HCT116 (cell line): ENCODE data around the gene KRTAP4-3. TPM values are rescaled to one million over a fixed set of nuclear protein-coding genes. Genes with fewer than 3 reads are reported as not detected.

ENCODE experiments used
- ATAC-seq: fragments of 200-7000 bp; cut with Tn5 transposase; 2 replicates; pipeline ENCODE4 v1.9.1; 2020; ENCODE audit warnings: mild to moderate bottlenecking, moderate library complexity
- BruUV-seq: library from RNA; stranded (reverse); fragments of 400-500 nt; replicated peaks from 2 replicates; lab custom pipeline; 2021; lab: Mats Ljungman, UMichigan
- CTCF ChIA-PET: fragments of 300-600 bp; sonication (Branson Sonifier 250); formaldehyde crosslinking; loops from one replicate; lab custom pipeline; 2021; ENCODE audit warnings: antibody characterized with exemption; lab: Charles Lee
- POLR2A ChIA-PET: fragments of 300-600, 350-600 bp; sonication (Branson Sonifier 250); formaldehyde crosslinking; loops from one replicate; lab custom pipeline; 2021; ENCODE audit warnings: antibody characterized with exemption; lab: Charles Lee
- RAD21 ChIA-PET, 2 experiments: fragments of 300-600 bp; sonication (Branson Sonifier 250); formaldehyde crosslinking; loops; one replicate each; lab custom pipeline; 2023; ENCODE audit warnings: low total read pairs in 2 of 2; ENCODE audit not compliant: uncharacterized antibody in 2 of 2, unreplicated experiment in 2 of 2, low non-redundant PET in 1 of 2; lab: Charles Lee
- DNase-seq: peaks from one replicate; pipeline ENCODE4 v3.0.0-alpha.2; 2010; ENCODE audit warnings: low read depth, low spot score
- H2AFZ ChIP-seq: fragments of 200-600 bp; shearing (Covaris generic), sonication (generic); 2 replicates; pipeline ENCODE4 v1.6.1; 2017; ENCODE audit warnings: low read depth, mixed run types, mixed read lengths, antibody characterized with exemption, low read length; ENCODE audit not compliant: poor library complexity, severe bottlenecking
- H3K27ac ChIP-seq: 2 replicates; pipeline ENCODE4 v1.5.1; 2012; ENCODE audit warnings: low read depth, low read length
- H3K27me3 ChIP-seq: fragments of 200-600 bp; sonication (generic); 2 replicates; pipeline ENCODE4 v1.6.1; 2016; ENCODE audit warnings: mixed run types, low read length, mixed read lengths; ENCODE audit not compliant: insufficient read depth
- H3K36me3 ChIP-seq, 2 experiments: fragments of 200-500 bp in 1 of 2; fragments of 200-600 bp in 1 of 2; sonication (Bioruptor generic) in 1 of 2; sonication (generic) in 1 of 2; 2 replicates each; pipeline versions ENCODE4 v1.5.1 to v1.6.1; 2014 to 2016; ENCODE audit warnings: low read length in 2 of 2, inconsistent platforms in 1 of 2, mixed read lengths in 1 of 2, mixed run types in 1 of 2; ENCODE audit not compliant: insufficient read depth in 2 of 2, control insufficient read depth in 1 of 2
- H3K4me1 ChIP-seq, 2 experiments: fragments of 200-600 bp in 1 of 2; sonication (generic) in 1 of 2; 2 replicates each; pipeline versions ENCODE4 v1.5.1 to v1.6.1; 2012 to 2017; ENCODE audit warnings: low read length in 2 of 2, inconsistent platforms in 1 of 2, mild to moderate bottlenecking in 1 of 2, mixed read lengths in 1 of 2, mixed run types in 1 of 2, moderate library complexity in 1 of 2; ENCODE audit not compliant: insufficient read depth in 2 of 2, control insufficient read depth in 1 of 2
- H3K4me2 ChIP-seq: fragments of 200-600 bp; sonication (generic); 2 replicates; pipeline ENCODE4 v1.6.1; 2017; ENCODE audit warnings: mixed run types, low read length, mixed read lengths
- H3K4me3 ChIP-seq, 2 experiments: fragments of 200-600 bp in 1 of 2; sonication (generic) in 1 of 2; replicated peaks in 1 of 2; 2 replicates each; pipeline ENCODE4 v1.5.1; 2011 to 2016; ENCODE audit warnings: low read length in 2 of 2, control low read depth in 1 of 2, low read depth in 1 of 2, mild to moderate bottlenecking in 1 of 2, mixed read lengths in 1 of 2, mixed run types in 1 of 2
- H3K79me2 ChIP-seq: fragments of 200-600 bp; sonication (generic); 2 replicates; pipeline ENCODE4 v1.6.1; 2017; ENCODE audit warnings: mild to moderate bottlenecking, mixed run types, low read length, moderate library complexity, mixed read lengths; ENCODE audit not compliant: insufficient read depth
- H3K9ac ChIP-seq: fragments of 200-600 bp; sonication (generic); 2 replicates; pipeline ENCODE4 v1.6.1; 2016; ENCODE audit warnings: low read length, mixed read lengths
- H3K9me2 ChIP-seq: fragments of 200-600 bp; sonication (generic), shearing (Covaris generic); 2 replicates; pipeline ENCODE4 v1.6.1; 2017; ENCODE audit warnings: mixed run types, mild to moderate bottlenecking, moderate library complexity; ENCODE audit not compliant: insufficient read depth
- H3K9me3 ChIP-seq, 2 experiments: fragments of 200-500 bp in 1 of 2; fragments of 200-600 bp in 1 of 2; sonication (Bioruptor generic) in 1 of 2; sonication (generic) in 1 of 2; 2 replicates each; pipeline ENCODE4 v1.6.1; 2014 to 2017; ENCODE audit warnings: low read length in 2 of 2, mixed read lengths in 2 of 2, inconsistent platforms in 1 of 2, low read depth in 1 of 2, mild to moderate bottlenecking in 1 of 2, mixed run types in 1 of 2, moderate library complexity in 1 of 2; ENCODE audit not compliant: control insufficient read depth in 1 of 2, insufficient read depth in 1 of 2
- H4K20me1 ChIP-seq: fragments of 200-600 bp; sonication (generic), shearing (Covaris generic); 2 replicates; pipeline ENCODE4 v1.6.1; 2017; ENCODE audit warnings: mixed run types, mild to moderate bottlenecking, moderate library complexity; ENCODE audit not compliant: insufficient read depth
- CEBPB ChIP-seq: IDR thresholded peaks from 2 replicates; pipeline ENCODE4 v1.6.1; 2012; ENCODE audit warnings: low read depth
- EGR1 ChIP-seq: IDR thresholded peaks from 2 replicates; pipeline ENCODE4 v1.6.1; 2012; ENCODE audit warnings: low read depth
- EZH2phosphoT487 ChIP-seq: fragments of 200-600 bp; IDR thresholded peaks from 2 replicates; pipeline ENCODE4 v1.6.1; 2018; ENCODE audit warnings: antibody characterized with exemption, borderline replicate concordance
- JUND ChIP-seq: IDR thresholded peaks from 2 replicates; pipeline ENCODE4 v1.6.1; 2012
- POLR2A ChIP-seq: IDR thresholded peaks from 2 replicates; pipeline ENCODE4 v1.7.0; 2011; ENCODE audit warnings: borderline replicate concordance; ENCODE audit not compliant: insufficient read depth, insufficient read length; ENCODE audit errors: extremely low read depth
- POLR2AphosphoS5 ChIP-seq: IDR thresholded peaks from 2 replicates; pipeline ENCODE4 v1.6.1; 2011; ENCODE audit warnings: mild to moderate bottlenecking, low read depth, low read length, moderate library complexity
- SP1 ChIP-seq: IDR thresholded peaks from 2 replicates; pipeline ENCODE4 v1.6.1; 2012; ENCODE audit warnings: low read depth
- ZFX ChIP-seq: fragments of 450-650 bp; IDR thresholded peaks from 2 replicates; pipeline ENCODE4 v1.6.1; 2017
- intact Hi-C: fragments of 100-400 bp; cut with micrococcal nuclease; formaldehyde crosslinking; loops from 2 replicates; pipeline ENCODE4 v1.10.0; 2022
- total RNA-seq: library from RNA; stranded (reverse); gene quantifications from one replicate; pipeline ENCODE4 v1.2.1, GENCODE V29; 2021; ENCODE audit not compliant: unreplicated experiment
- TF ChIP-seq, protein P1 (sequence below): IDR thresholded peaks from 2 replicates; pipeline ENCODE4 v1.6.1; 2012
- TF ChIP-seq, protein P2 (sequence below): IDR thresholded peaks from 2 replicates; pipeline ENCODE4 v1.6.1; 2012; ENCODE audit warnings: low read depth

KRTAP4-3 gene
- total RNA-seq, 1 experiment from 2014 or later: not detected

DNA sequence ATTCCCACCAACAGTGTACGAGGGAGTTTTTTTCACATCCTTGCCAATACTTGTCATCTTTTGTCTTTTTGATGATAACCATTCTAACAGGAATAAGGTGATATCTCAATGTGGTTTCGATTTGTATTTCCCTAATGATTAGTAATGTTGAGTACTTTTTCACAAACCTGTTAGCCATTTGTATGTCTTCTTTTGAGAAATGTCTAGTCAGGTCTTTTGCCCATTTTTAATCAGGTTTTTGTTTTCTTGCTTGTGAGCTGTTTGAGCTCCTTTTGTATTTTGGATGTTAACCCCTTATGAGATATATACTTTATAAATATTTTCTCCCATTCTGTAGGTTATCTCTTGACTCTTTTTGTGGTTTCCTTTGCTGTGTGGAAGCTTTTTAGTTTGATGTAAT lies 16.5 kb downstream of the KRTAP4-3 start:
- Histone ChIP-seq H3K79me2 (no peaks in the 10 kb centered on the region), H3K9me2 (no peaks in the 10 kb centered on the region), H4K20me1 (no peaks in the 10 kb centered on the region), H3K4me2 (no peak overlapping the region), H3K27me3 (no peaks in the 10 kb centered on the region), H3K4me1 (no peaks in the 10 kb centered on the region), H3K9ac (no peak overlapping the region), H3K9me3 (peaks cover 0 to 10% of the 10 kb centered on the region in 2 experiments; a peak in 1 of 4 replicates), H3K36me3 (no peaks in the 10 kb centered on the region), H3K27ac (no peak overlapping the region), H3K4me3 (no peak overlapping the region), H2AFZ (no peak overlapping the region)
- intact Hi-C loops: no loop called here
- RAD21 ChIA-PET: no interaction called here
- POLR2A ChIA-PET: no interaction called here
- DNase-seq: no peak
- BruUV-seq: no TSS peak
- TF ChIP-seq CEBPB (no peak), POLR2AphosphoS5 (no peak), ZFX (no peak), EZH2phosphoT487 (no peak), JUND (no peak), SP1 (no peak), EGR1 (no peak), POLR2A (no peak)
- TF ChIP-seq, protein P1, sequence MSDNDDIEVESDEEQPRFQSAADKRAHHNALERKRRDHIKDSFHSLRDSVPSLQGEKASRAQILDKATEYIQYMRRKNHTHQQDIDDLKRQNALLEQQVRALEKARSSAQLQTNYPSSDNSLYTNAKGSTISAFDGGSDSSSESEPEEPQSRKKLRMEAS: no peak
- CTCF ChIA-PET: no interaction called here
- no peak for ATAC-seq

DNA sequence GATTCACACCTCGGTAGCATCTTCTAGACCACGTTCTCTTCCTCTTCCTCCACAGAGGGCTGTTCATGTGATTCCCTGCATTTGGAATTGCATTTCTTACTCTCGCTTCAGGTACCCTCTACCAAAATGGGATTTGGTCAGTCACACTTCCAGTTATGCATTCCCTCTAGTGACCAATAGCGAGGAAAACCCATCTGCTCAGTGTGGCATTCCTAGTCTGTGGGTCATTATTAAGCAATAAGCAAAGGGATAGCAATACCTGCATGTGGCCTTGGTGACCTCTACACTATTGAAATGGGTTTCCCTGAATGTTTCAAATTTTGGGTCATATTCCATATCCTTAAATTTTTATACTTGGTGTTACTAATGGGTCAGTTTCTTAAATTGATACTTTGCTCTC lies 18.0 kb downstream of the KRTAP4-3 start:
- Histone ChIP-seq H3K4me2 (no peak overlapping the region), H3K79me2 (no peaks in the 10 kb centered on the region), H3K9ac (no peak overlapping the region), H3K9me2 (no peaks in the 10 kb centered on the region), H3K4me1 (no peaks in the 10 kb centered on the region), H3K27ac (no peak overlapping the region), H3K4me3 (no peak overlapping the region), H3K27me3 (no peaks in the 10 kb centered on the region), H3K36me3 (no peaks in the 10 kb centered on the region), H2AFZ (no peak overlapping the region), H4K20me1 (no peaks in the 10 kb centered on the region), H3K9me3 (peaks cover 0 to 10% of the 10 kb centered on the region in 2 experiments; a peak in 1 of 4 replicates)
- ATAC-seq: no peak
- TF ChIP-seq SP1: no peak
- TF ChIP-seq, protein P2, sequence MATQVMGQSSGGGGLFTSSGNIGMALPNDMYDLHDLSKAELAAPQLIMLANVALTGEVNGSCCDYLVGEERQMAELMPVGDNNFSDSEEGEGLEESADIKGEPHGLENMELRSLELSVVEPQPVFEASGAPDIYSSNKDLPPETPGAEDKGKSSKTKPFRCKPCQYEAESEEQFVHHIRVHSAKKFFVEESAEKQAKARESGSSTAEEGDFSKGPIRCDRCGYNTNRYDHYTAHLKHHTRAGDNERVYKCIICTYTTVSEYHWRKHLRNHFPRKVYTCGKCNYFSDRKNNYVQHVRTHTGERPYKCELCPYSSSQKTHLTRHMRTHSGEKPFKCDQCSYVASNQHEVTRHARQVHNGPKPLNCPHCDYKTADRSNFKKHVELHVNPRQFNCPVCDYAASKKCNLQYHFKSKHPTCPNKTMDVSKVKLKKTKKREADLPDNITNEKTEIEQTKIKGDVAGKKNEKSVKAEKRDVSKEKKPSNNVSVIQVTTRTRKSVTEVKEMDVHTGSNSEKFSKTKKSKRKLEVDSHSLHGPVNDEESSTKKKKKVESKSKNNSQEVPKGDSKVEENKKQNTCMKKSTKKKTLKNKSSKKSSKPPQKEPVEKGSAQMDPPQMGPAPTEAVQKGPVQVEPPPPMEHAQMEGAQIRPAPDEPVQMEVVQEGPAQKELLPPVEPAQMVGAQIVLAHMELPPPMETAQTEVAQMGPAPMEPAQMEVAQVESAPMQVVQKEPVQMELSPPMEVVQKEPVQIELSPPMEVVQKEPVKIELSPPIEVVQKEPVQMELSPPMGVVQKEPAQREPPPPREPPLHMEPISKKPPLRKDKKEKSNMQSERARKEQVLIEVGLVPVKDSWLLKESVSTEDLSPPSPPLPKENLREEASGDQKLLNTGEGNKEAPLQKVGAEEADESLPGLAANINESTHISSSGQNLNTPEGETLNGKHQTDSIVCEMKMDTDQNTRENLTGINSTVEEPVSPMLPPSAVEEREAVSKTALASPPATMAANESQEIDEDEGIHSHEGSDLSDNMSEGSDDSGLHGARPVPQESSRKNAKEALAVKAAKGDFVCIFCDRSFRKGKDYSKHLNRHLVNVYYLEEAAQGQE: no peak
- no peak for TF ChIP-seq CEBPB
- no TSS peak for BruUV-seq
- POLR2A ChIA-PET: no interaction called here
- RAD21 ChIA-PET: no interaction called here
- intact Hi-C loops: no loop called here
- DNase-seq: no peak
- CTCF ChIA-PET: no interaction called here
